Lower leg skin (tissue), 3 donors: ENCODE measurements around the gene FAM174A.

Source experiments
- POLR2A ChIP-seq, 2 donors: fragments of 450-650 bp; IDR thresholded peaks; one replicate each; pipeline ENCODE4 v1.6.1; 2016 to 2017; ENCODE audit warnings: antibody characterized with exemption in 2 of 2, mild to moderate bottlenecking in 1 of 2, moderate library complexity in 1 of 2
- TF ChIP-seq, protein P1 (sequence below), 3 donors: fragments of 450-650 bp; IDR thresholded peaks; one replicate each; pipeline ENCODE4 v1.5.1; 2016; ENCODE audit warnings: antibody characterized with exemption in 3 of 3, mild to moderate bottlenecking in 3 of 3, moderate library complexity in 2 of 3

DNA sequence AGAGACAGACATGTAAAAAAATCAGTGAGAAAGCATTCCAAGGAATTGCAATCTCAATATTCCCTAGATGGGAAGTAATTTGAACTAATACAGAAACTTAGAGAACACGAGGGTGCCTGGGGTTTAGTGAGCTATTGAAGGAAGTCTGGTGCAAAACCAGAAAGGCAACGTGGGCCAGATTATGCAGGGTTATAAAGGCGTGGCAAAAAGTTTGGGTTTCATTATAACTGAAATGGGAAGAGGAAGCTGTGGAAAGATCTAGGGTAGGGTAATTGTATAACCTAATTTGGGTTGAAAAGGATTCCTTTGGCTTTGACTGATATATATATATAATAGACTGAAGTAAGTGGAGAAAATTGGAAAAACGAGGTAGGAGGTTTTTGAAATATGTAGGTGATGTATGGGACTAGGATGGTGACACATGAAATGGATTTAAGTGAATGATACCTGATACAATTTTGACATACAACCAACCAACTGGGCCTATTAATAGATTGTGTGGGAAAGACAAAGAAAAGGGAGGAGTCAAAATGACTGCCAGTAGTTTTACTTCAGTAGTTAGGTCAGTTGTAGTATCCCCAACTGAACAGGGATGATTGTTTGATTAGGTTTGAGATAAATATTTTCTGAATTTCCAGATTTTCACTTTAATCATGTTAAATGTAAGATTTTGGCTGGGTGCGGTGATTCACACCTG is 65.3 kb downstream of the FAM174A start:
- TF ChIP-seq, protein P1, sequence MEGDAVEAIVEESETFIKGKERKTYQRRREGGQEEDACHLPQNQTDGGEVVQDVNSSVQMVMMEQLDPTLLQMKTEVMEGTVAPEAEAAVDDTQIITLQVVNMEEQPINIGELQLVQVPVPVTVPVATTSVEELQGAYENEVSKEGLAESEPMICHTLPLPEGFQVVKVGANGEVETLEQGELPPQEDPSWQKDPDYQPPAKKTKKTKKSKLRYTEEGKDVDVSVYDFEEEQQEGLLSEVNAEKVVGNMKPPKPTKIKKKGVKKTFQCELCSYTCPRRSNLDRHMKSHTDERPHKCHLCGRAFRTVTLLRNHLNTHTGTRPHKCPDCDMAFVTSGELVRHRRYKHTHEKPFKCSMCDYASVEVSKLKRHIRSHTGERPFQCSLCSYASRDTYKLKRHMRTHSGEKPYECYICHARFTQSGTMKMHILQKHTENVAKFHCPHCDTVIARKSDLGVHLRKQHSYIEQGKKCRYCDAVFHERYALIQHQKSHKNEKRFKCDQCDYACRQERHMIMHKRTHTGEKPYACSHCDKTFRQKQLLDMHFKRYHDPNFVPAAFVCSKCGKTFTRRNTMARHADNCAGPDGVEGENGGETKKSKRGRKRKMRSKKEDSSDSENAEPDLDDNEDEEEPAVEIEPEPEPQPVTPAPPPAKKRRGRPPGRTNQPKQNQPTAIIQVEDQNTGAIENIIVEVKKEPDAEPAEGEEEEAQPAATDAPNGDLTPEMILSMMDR (IDR thresholded peaks at IDR 0.05): no peak
- no peak for TF ChIP-seq POLR2A (IDR thresholded peaks at IDR 0.05)
